ENCODE results near the gene QRICH1.

The QRICH1 gene

GRCh38 chr3:49100046-49100615, 6.3 kb upstream of the QRICH1 start:
- peaks cover 18% of the 10 kb centered on the region for H3K4me1 Mint-ChIP-seq (ENCODE audit: low read depth)
- H3K9me3 Mint-ChIP-seq (ENCODE audit: low read depth), result no peaks in the 10 kb centered on the region
- no peaks in the 10 kb centered on the region for H3K27me3 Mint-ChIP-seq
- H3K27ac Mint-ChIP-seq, result no peak overlapping the region
- H3K36me3 Mint-ChIP-seq, result no peaks in the 10 kb centered on the region
- H3K4me3 Mint-ChIP-seq, result no peak overlapping the region

- Mint-ChIP-seq H3K4me1 (ENCODE audit: low read depth) (peaks cover 15% of the 10 kb centered on the region), H3K27ac (no peak overlapping the region), H3K27me3 (no peaks in the 10 kb centered on the region), H3K36me3 (no peaks in the 10 kb centered on the region), H3K4me3 (no peak overlapping the region), H3K9me3 (ENCODE audit: low read depth) (no peaks in the 10 kb centered on the region)
Measured at GRCh38 chr3:49098910-49099630, 5.2 kb upstream of the QRICH1 start.

- Mint-ChIP-seq H3K27me3 (no peaks in the 10 kb centered on the region), H3K27ac (no peak overlapping the region), H3K4me1 (ENCODE audit: low read depth) (peaks cover 11% of the 10 kb centered on the region), H3K36me3 (no peaks in the 10 kb centered on the region), H3K9me3 (ENCODE audit: low read depth) (no peaks in the 10 kb centered on the region), H3K4me3 (no peak overlapping the region)
Measured at GRCh38 chr3:49098429-49098828, 4.6 kb upstream of the QRICH1 start.

- no peaks in the 10 kb centered on the region for H3K27me3 Mint-ChIP-seq
Measured at GRCh38 chr3:49092938-49093852, 676 bp downstream of the QRICH1 start.

GRCh38 chr3:49081429-49081828, 12.4 kb downstream of the QRICH1 start:
- Mint-ChIP-seq H3K36me3 (no peaks in the 10 kb centered on the region), H3K4me1 (ENCODE audit: low read depth) (peaks cover 30% of the 10 kb centered on the region), H3K4me3 (no peak overlapping the region), H3K9me3 (ENCODE audit: low read depth) (no peaks in the 10 kb centered on the region), H3K27me3 (no peaks in the 10 kb centered on the region), H3K27ac (no peak overlapping the region)

More at GRCh38 chr3:49092938-49093852, 676 bp downstream of the QRICH1 start:
- H3K27ac Mint-ChIP-seq, result peak overlapping the region; percentile 94
- H3K9me3 Mint-ChIP-seq (ENCODE audit: low read depth), result no peaks in the 10 kb centered on the region
- peak overlapping the region; percentile 93 for H3K4me3 Mint-ChIP-seq
- peaks cover 36% of the 10 kb centered on the region for H3K4me1 Mint-ChIP-seq (ENCODE audit: low read depth)
- no peaks in the 10 kb centered on the region for H3K36me3 Mint-ChIP-seq

- H3K36me3 Mint-ChIP-seq, result no peaks in the 10 kb centered on the region
- H3K4me1 Mint-ChIP-seq (ENCODE audit: low read depth), result peaks cover 24% of the 10 kb centered on the region
- no peaks in the 10 kb centered on the region for H3K9me3 Mint-ChIP-seq (ENCODE audit: low read depth)
- H3K27ac Mint-ChIP-seq, result no peak overlapping the region
- H3K4me3 Mint-ChIP-seq, result no peak overlapping the region
- no peaks in the 10 kb centered on the region for H3K27me3 Mint-ChIP-seq
Measured at GRCh38 chr3:49079270-49079669, 14.6 kb downstream of the QRICH1 start.

GRCh38 chr3:49076646-49077045, 17.2 kb downstream of the QRICH1 start:
- Mint-ChIP-seq H3K27me3 (no peaks in the 10 kb centered on the region), H3K9me3 (ENCODE audit: low read depth) (no peaks in the 10 kb centered on the region), H3K36me3 (peaks cover 2% of the 10 kb centered on the region), H3K27ac (no peak overlapping the region), H3K4me3 (no peak overlapping the region), H3K4me1 (ENCODE audit: low read depth) (peaks cover 24% of the 10 kb centered on the region)

GRCh38 chr3:49076116-49076515, 17.8 kb downstream of the QRICH1 start:
- H3K27me3 Mint-ChIP-seq, result no peaks in the 10 kb centered on the region
- no peak overlapping the region for H3K4me3 Mint-ChIP-seq
- H3K27ac Mint-ChIP-seq, result no peak overlapping the region
- peaks cover 2% of the 10 kb centered on the region for H3K36me3 Mint-ChIP-seq
- peaks cover 20% of the 10 kb centered on the region for H3K4me1 Mint-ChIP-seq (ENCODE audit: low read depth)
- H3K9me3 Mint-ChIP-seq (ENCODE audit: low read depth), result no peaks in the 10 kb centered on the region

GRCh38 chr3:49058011-49058410, 35.9 kb downstream of the QRICH1 start:
- H3K4me3 Mint-ChIP-seq, result no peak overlapping the region
- H3K27ac Mint-ChIP-seq, result no peak overlapping the region
- H3K9me3 Mint-ChIP-seq (ENCODE audit: low read depth), result no peaks in the 10 kb centered on the region
- H3K36me3 Mint-ChIP-seq, result peaks cover 4% of the 10 kb centered on the region
- H3K4me1 Mint-ChIP-seq (ENCODE audit: low read depth), result peaks cover 6% of the 10 kb centered on the region
- H3K27me3 Mint-ChIP-seq, result no peaks in the 10 kb centered on the region

- H3K36me3 Mint-ChIP-seq, result peaks cover 7% of the 10 kb centered on the region
- H3K4me3 Mint-ChIP-seq, result no peak overlapping the region
- H3K4me1 Mint-ChIP-seq (ENCODE audit: low read depth), result peaks cover 9% of the 10 kb centered on the region
- H3K27me3 Mint-ChIP-seq, result no peaks in the 10 kb centered on the region
- no peaks in the 10 kb centered on the region for H3K9me3 Mint-ChIP-seq (ENCODE audit: low read depth)
- H3K27ac Mint-ChIP-seq, result no peak overlapping the region
Measured at GRCh38 chr3:49057268-49057667, 36.6 kb downstream of the QRICH1 start.

- peaks cover 18% of the 10 kb centered on the region for H3K4me1 Mint-ChIP-seq (ENCODE audit: low read depth)
- no peaks in the 10 kb centered on the region for H3K27me3 Mint-ChIP-seq
- H3K4me3 Mint-ChIP-seq, result no peak overlapping the region
- H3K9me3 Mint-ChIP-seq (ENCODE audit: low read depth), result no peaks in the 10 kb centered on the region
- H3K36me3 Mint-ChIP-seq, result peaks cover 12% of the 10 kb centered on the region
- peak overlapping the region; percentile 41 for H3K27ac Mint-ChIP-seq
Measured at GRCh38 chr3:49054344-49054862, 39.5 kb downstream of the QRICH1 start.

- no peaks in the 10 kb centered on the region for H3K9me3 Mint-ChIP-seq (ENCODE audit: low read depth)
- H3K4me3 Mint-ChIP-seq, result no peak overlapping the region
- no peaks in the 10 kb centered on the region for H3K27me3 Mint-ChIP-seq
- peaks cover 18% of the 10 kb centered on the region for H3K4me1 Mint-ChIP-seq (ENCODE audit: low read depth)
- peaks cover 12% of the 10 kb centered on the region for H3K36me3 Mint-ChIP-seq
- no peak overlapping the region for H3K27ac Mint-ChIP-seq
Measured at GRCh38 chr3:49053543-49053942, 40.3 kb downstream of the QRICH1 start.

- Mint-ChIP-seq H3K27me3 (no peaks in the 10 kb centered on the region), H3K4me1 (ENCODE audit: low read depth) (peaks cover 1% of the 10 kb centered on the region), H3K36me3 (peaks cover 9% of the 10 kb centered on the region), H3K9me3 (ENCODE audit: low read depth) (no peaks in the 10 kb centered on the region), H3K4me3 (no peak overlapping the region), H3K27ac (no peak overlapping the region)
Measured at GRCh38 chr3:49035281-49035680, 58.6 kb downstream of the QRICH1 start.

GRCh38 chr3:49034650-49035049, 59.2 kb downstream of the QRICH1 start:
- H3K36me3 Mint-ChIP-seq, result peaks cover 9% of the 10 kb centered on the region
- no peaks in the 10 kb centered on the region for H3K27me3 Mint-ChIP-seq
- H3K27ac Mint-ChIP-seq, result no peak overlapping the region
- H3K9me3 Mint-ChIP-seq (ENCODE audit: low read depth), result no peaks in the 10 kb centered on the region
- peaks cover 6% of the 10 kb centered on the region for H3K4me1 Mint-ChIP-seq (ENCODE audit: low read depth)
- no peak overlapping the region for H3K4me3 Mint-ChIP-seq

Data from activated naive CD8-positive, alpha-beta T cell (primary cell).